ENCODE results near the gene CCL20.
"Not testable (repeated sequence)": the region's sequence is repeated elsewhere in the genome, so short reads cannot be mapped to it uniquely, and the experiment has no call there.

CCL20 gene

GRCh38 chr2:227828477-227828912 lies 14.9 kb downstream of the CCL20 start:
- no peak for TF ChIP-seq CTCF (conservative IDR thresholded peaks at IDR 0.05; ENCODE audit: control insufficient read depth, insufficient read depth, low read depth, low read length)
- no peak for DNase-seq (ENCODE audit: low read depth)
- H3K4me3 ChIP-seq (ENCODE audit: control insufficient read depth, low read depth, low read length) = no peak overlapping the region

- no peak for DNase-seq (ENCODE audit: low read depth)
- TF ChIP-seq CTCF (conservative IDR thresholded peaks at IDR 0.05; ENCODE audit: control insufficient read depth, insufficient read depth, low read depth, low read length) = no peak
- H3K4me3 ChIP-seq (ENCODE audit: control insufficient read depth, low read depth, low read length) = no peak overlapping the region
Measured at GRCh38 chr2:227829337-227829736, 15.7 kb downstream of the CCL20 start.

- H3K4me3 ChIP-seq (ENCODE audit: control insufficient read depth, low read depth, low read length) = no peak overlapping the region
- no peak for TF ChIP-seq CTCF (conservative IDR thresholded peaks at IDR 0.05; ENCODE audit: control insufficient read depth, insufficient read depth, low read depth, low read length)
- DNase-seq (ENCODE audit: low read depth) = peak; percentile 63
Measured at GRCh38 chr2:227834423-227834822, 20.8 kb downstream of the CCL20 start.

GRCh38 chr2:227834916-227835650 lies 21.4 kb downstream of the CCL20 start:
- no peak overlapping the region for H3K4me3 ChIP-seq (ENCODE audit: control insufficient read depth, low read depth, low read length)
- TF ChIP-seq CTCF (conservative IDR thresholded peaks at IDR 0.05; ENCODE audit: control insufficient read depth, insufficient read depth, low read depth, low read length) = no peak
- DNase-seq (ENCODE audit: low read depth) = no peak

- H3K4me3 ChIP-seq (ENCODE audit: control insufficient read depth, low read depth, low read length); DNase-seq (ENCODE audit: low read depth): not testable (repeated sequence)
Measured at GRCh38 chr2:227839339-227840129, 25.9 kb downstream of the CCL20 start.

- TF ChIP-seq CTCF (conservative IDR thresholded peaks at IDR 0.05; ENCODE audit: control insufficient read depth, insufficient read depth, low read depth, low read length) = no peak
- DNase-seq (ENCODE audit: low read depth) = no peak
- H3K4me3 ChIP-seq (ENCODE audit: control insufficient read depth, low read depth, low read length) = no peak overlapping the region
Measured at GRCh38 chr2:227846831-227847230, 33.2 kb downstream of the CCL20 start.

GRCh38 chr2:227848146-227848545 lies 34.5 kb downstream of the CCL20 start:
- no peak overlapping the region for H3K4me3 ChIP-seq (ENCODE audit: control insufficient read depth, low read depth, low read length)
- TF ChIP-seq CTCF (conservative IDR thresholded peaks at IDR 0.05; ENCODE audit: control insufficient read depth, insufficient read depth, low read depth, low read length) = no peak

More at GRCh38 chr2:227848146-227848545, 34.5 kb downstream of the CCL20 start:
- peak; percentile 64 for DNase-seq (ENCODE audit: low read depth)
